Measurements from ENCODE around the gene TRIM6.
"Not testable (repeated sequence)": the region's sequence is repeated elsewhere in the genome, so short reads cannot be mapped to it uniquely, and the experiment has no call there.

TRIM6 gene

GRCh38 chr11:5604896-5605295 lies 8.5 kb downstream of the TRIM6 start:
- DNase-seq = no peak

DNA sequence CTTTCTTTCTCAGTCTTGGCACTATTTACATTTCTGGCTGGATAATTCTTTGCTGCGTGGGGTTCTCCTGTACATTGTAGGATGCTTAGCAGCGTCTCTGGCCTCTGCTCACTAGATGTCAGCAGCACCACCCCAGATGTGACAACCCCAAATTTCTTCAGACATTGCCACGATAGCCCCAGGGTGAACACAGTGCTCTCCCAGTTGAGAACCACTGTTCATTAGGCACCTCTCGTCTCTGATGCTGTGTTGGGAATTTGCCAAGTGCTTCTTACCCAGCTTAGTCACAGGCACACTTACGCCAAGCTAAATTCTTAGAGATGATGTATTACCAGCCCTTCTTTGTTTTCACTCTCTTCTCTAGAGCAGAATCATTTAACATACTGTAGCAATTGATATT lies 9.4 kb downstream of the TRIM6 start:
- no peak for DNase-seq

- no peak for DNase-seq
Measured at GRCh38 chr11:5608808-5609207, 12.4 kb downstream of the TRIM6 start.

- DNase-seq = no peak
Measured at GRCh38 chr11:5610446-5610845, 14.0 kb downstream of the TRIM6 start.

DNA sequence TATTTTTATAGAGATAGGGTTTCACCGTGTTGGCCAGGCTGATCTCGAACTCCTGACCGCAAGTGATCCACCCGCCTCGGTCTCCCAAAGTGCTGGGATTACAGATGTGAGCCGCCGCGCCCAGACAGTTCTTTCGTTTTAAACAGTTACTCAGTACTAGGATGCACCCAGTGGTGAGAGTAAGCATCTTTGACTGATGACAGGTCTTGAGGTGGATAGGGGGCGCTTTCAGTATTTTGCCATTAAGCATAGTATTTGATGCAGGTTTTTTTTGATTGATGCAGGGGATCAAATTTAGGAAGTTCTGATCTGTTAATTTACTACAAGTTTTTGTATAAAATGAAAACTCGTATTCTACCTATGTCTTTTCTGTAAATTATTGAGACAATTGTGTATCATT lies 15.2 kb downstream of the TRIM6 start:
- DNase-seq = no peak

DNA sequence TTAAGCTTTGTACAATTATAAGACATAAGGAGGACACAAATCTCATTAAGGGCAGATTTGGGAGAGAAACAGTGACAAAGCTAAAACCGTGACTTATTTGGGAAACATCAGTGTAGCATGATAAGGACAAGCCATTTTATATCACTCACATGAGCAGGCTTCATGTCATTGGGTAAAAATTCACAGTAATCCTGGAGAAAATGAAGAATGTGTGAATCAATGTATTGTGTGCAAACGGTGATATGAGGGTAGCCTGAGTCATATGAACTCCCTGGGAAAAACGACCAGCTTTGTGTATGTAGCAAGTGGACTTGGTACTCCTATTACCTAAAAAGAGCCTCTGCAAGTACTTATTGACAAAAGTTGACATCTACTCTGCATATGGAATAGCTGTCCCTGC lies 22.4 kb downstream of the TRIM6 start:
- DNase-seq = no peak

DNA sequence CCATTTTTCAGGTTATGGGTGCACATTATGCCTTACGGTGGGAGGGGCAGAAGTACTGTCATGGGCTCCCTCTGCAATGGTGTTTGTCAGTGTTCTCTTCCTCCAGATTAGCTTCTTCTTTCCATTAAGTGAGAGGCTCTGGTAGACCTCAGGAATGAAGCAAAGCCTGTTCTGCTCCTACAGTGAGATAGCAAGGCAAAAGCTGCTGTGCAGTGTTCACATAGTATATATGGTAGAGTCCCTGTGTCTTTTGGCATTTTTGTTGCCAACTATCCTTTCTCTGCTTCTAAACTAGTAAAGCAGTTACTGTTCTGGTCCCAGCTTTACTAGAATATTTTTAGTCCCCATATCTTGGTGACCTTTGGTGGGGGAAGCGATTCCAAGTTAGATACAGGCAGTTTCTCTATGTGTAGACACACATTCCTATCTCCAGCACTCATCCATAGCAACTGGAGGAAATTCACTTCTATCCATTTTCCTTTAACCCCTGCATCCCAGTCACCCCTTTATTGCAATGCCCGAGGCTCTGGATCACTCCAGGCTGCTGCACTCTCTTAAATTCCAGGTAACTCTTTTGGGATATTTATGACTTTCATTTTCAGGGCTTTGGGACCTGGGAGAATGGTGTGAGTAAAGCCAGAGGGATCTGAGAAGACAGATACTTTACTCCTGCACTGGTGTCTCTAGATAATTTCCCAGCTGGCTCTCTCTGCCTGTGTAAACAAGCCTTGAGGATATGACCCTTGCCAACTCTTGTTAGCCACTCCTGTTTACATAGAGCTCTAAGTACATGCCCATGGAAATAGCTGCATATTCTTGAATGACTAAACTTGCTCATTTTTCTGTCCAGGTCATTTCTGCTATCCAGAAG lies 24.4 kb downstream of the TRIM6 start:
- DNase-seq = no peak

DNA sequence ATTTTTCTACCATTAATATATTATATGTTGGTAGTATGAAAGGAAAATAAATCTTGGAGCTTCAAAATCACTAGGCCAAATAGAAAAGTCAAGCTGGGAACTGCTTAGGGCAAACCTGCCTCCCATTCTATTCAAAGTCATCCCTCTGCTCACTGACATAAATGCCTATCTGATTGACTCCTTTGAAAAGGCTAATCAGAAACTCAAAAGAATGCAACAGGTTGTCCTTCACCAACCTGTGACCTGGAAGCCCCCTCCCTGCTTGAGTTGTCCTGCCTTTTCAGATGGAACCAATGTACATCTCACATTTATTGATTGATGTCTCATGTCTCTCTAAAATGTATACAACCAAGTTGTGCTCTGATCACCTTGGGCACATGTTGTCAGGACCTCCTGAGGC lies 25.1 kb downstream of the TRIM6 start:
- no peak for DNase-seq

DNA sequence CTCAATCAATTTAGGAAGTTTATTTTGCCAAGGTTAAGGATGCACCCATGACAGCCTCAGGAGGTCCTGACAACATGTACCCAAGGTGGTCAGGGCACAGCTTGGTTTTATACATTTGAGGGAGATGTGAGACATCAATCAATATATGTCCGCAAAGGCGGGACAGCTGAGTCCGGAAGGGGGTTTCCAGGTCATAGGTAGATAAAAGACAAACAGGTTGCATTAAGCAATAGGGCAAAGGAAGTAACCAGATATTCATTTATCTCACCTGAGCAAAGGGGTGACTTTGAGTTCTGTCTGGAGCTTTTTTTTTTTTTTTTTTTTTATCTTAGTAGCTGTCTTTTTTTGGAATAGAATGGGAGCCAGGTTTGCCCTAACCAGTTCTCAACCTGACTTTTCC lies 26.4 kb downstream of the TRIM6 start:
- no peak for DNase-seq

DNA sequence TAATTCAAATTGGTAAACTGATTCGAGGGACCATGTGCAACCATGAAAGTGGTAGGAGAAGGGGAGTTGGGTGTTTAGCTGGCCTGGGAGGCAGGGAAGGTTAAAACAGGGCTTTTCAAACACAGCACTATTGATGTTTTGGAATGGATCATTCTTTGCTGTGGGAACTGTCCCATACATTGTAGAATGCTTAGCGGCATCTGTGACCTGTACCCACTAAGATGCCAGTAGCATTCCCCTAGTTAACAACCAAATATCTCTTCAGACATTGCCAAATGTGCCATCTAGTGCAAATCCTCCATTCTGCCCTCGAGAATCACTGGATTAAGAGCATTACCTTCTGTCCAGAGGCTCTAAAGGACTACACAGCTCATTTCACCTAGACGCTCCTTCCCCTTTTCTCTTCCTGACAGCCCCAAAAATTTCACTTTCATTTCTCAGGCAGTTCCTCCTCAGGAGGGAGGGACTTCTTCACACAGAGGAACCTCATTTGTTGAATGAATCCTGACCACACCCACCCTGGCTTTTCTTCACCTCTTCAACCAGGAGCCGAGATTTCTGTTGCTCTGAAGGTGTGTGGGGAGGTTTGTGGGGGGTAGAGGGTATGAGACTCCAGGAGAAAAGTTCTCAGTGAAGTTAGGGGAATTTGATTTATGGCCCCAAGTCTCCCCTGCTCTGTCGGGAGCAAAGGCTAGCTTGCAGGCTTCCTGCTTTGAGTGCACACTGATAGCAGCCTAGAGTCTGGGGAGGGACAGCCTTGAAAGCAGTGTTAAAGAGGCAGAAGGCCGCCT lies 28.2 kb downstream of the TRIM6 start, which contains the start of gene TRIM34:
Gene TRIM34 (plus strand): TSS at position 513 of the 791 bp plus-strand sequence. CDS start 7,331 bp downstream, outside the sequence.
- peak; percentile 83 for DNase-seq

DNA sequence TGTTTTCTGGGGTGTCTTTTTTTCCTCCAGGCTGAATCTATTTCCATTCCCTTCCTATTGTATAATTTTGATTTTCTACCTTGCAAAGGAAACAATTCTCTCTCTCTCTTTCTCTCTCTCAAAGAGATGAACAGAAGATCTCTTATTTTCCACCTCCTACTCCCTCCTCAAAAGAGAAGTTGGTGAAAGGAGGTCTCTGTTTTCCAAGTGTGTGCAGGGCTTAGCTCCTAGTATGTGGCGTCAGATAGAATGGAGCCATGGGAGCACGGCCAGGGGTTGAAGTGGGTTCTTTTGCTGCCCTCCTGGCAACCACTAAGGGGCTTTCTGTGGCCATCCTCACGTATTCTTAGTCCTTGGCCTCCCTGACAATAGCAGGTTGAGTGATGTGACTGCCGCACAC lies 28.8 kb downstream of the TRIM6 start:
- DNase-seq = no peak

GRCh38 chr11:5626196-5626595 lies 29.8 kb downstream of the TRIM6 start:
- no peak for DNase-seq

DNA sequence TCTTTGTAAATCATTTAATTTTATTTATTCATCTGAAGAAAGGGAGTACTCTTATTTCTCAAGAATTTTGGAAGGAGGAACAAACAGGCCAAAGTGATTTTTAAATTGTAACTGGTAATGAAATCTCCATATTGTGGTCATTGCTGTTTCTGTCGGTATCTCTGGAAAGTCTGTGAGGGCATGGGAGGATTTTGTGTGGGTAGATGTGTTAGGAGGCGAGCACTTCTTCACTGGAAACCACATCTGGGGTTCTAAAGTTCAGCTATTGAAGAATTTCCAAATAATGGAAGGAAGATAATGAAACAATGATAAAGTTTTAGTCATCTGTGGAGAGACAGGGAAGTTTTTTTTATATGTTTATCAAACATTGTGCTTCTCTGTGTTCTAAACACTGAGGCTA lies 35.0 kb downstream of the TRIM6 start:
- DNase-seq = no peak

DNA sequence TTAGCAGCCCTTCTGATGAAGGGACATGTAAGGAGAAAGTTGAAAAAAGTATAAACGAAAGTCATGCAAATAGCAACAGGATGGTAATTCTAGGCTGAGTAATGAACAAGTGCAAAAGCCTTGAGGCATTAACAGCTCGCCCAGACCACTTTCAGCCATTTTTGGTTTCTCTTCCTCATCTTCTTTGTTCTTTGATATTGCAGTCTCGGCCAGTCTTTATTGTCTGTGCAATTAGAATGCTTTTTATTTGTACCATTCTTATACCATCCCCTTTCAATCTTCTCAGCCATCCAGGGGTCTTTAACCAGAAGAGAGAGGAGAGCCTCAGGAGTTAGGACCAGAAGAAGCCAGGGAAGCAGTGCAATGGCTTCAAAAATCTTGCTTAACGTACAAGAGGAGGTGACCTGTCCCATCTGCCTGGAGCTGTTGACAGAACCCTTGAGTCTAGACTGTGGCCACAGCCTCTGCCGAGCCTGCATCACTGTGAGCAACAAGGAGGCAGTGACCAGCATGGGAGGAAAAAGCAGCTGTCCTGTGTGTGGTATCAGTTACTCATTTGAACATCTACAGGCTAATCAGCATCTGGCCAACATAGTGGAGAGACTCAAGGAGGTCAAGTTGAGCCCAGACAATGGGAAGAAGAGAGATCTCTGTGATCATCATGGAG lies 35.7 kb downstream of the TRIM6 start:
- DNase-seq = no peak

DNA sequence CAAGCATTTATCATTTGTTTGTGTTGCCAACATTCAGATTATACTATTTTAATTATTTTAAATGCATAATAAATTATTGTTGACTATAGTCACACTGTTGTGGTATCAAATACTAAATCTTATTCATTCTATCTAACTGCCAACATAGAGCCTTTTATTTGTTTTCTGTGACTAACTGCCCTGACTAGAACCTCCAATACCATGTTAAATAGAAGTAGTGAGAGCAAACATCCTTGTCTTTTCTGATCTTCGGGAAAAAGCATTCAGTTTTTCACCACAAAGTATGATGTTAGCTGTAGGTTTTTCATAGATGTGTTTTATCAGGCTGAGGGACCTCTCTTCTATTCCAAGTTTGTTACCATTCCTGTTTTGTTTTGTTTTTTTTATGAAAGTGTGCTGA lies 43.5 kb downstream of the TRIM6 start:
- DNase-seq = no peak

- DNase-seq = no peak
Measured at GRCh38 chr11:5643585-5643984, 47.1 kb downstream of the TRIM6 start.

GRCh38 chr11:5646139-5646538 lies 49.7 kb downstream of the TRIM6 start:
- DNase-seq = no peak

- DNase-seq = no peak
Measured at GRCh38 chr11:5655474-5655873, 59.0 kb downstream of the TRIM6 start.

DNA sequence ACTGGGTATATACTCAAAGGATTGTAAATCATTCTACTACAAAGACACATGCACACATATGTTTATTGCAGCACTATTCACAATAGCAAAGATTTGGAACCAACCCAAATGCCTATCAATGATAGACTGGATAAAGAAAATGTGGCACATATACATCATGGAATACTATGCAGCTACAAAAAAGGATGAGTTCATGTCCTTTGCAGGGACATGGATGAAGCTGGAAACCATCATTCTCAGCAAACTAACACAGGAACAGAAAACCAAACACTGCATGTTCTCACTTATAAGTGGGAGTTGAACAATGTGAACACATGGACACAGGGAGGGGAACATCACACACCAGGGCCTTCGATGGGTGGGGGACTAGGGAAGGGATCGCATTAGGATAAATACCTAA lies 60.5 kb downstream of the TRIM6 start:
- DNase-seq = not testable (repeated sequence)

DNA sequence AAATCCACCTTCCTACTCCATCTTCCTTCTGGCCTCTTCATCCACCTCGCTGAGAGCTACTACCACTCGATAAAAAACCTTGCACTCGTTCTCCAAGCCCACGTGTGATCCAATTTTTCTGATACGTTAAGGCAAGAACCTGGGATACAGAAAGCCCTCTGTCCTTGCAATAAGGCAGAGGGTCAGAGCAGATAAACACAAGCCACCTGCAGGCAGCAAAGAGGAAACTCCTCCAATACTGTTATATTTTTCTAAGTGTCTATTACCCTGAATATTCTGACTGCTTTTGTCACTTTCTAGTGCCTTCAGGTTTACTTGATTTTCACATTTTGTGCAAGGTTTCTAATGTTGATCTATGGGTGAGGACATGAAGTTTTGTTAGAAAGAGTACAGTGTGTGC lies 61.9 kb downstream of the TRIM6 start:
- DNase-seq = no peak
